HG02763 (cell line): ENCODE measurements around the gene TMEM259.

Source experiments
- ATAC-seq: cut with Tn5 transposase; IDR thresholded peaks from one replicate; pipeline ENCODE4 v1.9.1; 2021; ENCODE audit warnings: mild to moderate bottlenecking, moderate library complexity; ENCODE audit not compliant: unreplicated experiment

TMEM259 gene

DNA sequence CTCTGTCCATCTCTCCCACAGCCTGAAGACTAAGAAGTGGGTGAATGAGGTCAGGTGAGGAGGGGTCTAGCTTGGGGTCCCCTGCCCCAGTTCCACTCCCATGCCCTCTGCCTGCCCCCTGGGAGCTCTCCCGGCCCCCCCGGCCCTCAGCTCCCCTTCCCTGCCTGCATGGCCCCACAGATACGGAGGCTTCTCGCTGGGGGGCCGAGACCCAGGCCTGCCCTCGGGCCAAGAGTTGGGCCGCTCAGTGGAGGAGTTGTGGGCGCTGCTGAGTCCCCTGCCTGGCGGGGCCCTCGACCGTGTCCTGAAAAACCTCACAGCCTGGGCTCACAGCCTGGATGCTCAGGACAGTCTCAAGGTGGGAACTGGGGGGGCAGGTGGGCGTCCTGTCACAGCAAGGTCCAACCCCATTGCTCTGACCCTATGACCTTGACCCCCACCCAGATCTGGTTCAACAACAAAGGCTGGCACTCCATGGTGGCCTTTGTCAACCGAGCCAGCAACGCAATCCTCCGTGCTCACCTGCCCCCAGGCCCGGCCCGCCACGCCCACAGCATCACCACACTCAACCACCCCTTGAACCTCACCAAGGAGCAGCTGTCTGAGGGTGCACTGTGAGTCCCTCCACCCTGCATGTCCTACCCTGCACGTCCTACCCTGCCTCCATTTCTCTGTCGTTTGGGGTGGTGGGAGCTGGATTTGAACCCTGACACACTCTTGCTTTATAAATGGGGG lies 35.1 kb upstream of the TMEM259 start:
- no peak for ATAC-seq

GRCh38 chr19:1055028-1055425 lies 34.1 kb upstream of the TMEM259 start:
- ATAC-seq: no peak

DNA sequence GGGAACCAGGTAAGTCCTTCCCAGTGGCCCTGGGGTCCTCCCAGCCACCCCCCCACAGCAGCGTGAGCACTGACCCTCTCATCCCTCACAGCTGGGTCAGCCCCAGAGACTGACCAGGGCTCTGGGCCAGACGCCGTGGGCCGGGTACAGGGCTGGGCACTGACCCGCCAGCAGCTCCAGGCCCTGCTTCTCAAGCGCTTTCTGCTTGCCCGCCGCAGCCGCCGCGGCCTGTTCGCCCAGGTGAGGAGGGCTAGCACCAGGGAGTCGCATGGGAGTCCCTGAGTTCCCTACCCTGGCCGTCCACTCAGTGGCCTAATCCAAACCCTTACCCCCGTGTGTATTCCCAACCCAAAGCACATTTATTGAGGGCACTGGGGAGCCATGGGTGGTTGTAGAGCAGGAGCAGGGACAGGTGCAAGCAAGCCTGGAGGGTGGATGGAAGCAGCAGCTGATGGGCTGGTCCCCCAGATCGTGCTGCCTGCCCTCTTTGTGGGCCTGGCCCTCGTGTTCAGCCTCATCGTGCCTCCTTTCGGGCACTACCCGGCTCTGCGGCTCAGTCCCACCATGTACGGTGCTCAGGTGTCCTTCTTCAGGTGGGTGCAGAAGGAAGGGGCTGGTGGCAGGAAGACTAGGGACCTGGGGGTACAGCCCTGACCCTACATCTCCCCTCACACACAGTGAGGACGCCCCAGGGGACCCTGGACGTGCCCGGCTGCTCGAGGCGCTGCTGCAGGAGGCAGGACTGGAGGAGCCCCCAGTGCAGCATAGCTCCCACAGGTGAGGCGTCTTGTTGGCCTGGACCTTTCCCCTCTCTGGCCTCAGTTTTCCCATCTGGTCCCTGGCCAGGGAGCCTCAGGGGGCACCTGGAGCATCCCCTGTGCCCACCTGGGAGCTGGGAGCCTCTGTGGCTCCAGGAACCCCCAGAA lies 33.4 kb upstream of the TMEM259 start:
- ATAC-seq: no peak

- no peak for ATAC-seq
Observed at GRCh38 chr19:1053176-1054101, 32.5 kb upstream of the TMEM259 start.

- ATAC-seq: no peak
Observed at GRCh38 chr19:1052349-1052975, 31.5 kb upstream of the TMEM259 start.

GRCh38 chr19:1051791-1052190 lies 30.9 kb upstream of the TMEM259 start:
- no peak for ATAC-seq

GRCh38 chr19:1050989-1051788 lies 30.3 kb upstream of the TMEM259 start:
- no peak for ATAC-seq

- ATAC-seq: no peak
Observed at GRCh38 chr19:1049800-1050199, 28.9 kb upstream of the TMEM259 start.

DNA sequence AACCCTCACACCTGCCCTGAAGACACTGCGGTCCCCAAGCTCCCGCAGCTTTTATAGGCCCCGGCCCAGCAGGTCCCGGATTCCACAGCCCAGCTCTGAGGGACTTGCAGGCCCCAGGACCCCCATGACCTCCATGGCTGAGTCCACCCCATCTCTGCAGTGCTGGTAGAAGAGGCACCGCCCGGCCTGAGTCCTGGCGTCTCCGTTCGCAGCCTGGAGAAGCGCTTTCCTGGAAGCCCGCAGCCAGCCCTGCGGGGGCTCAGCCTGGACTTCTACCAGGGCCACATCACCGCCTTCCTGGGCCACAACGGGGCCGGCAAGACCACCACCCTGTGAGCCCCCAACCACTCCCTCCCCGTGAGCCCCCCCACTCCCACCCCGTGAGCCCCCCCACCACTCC lies 28.2 kb upstream of the TMEM259 start:
- no peak for ATAC-seq

DNA sequence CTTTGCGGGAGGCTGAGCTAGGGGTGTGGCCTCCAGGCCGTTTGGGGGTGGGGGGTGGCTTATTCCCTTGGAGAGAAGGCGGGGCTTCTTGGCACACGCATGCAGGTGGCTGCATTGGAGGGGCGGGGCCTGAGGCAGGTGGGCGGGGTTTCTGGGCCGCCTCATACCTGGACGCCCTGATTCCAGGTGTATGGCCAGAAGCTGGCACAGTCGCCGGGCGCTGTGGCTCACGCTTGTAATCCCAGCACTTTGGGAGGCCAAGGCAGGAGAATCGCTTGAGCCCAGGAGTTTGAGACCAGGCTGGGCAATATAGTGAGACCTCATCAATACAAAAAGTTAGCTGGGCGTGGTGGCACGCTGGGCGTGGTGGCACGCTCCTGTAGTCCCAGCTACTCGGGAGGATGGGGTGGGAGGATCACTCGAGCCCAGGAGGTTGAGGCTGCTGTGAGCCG lies 26.8 kb upstream of the TMEM259 start:
- no peak for ATAC-seq

DNA sequence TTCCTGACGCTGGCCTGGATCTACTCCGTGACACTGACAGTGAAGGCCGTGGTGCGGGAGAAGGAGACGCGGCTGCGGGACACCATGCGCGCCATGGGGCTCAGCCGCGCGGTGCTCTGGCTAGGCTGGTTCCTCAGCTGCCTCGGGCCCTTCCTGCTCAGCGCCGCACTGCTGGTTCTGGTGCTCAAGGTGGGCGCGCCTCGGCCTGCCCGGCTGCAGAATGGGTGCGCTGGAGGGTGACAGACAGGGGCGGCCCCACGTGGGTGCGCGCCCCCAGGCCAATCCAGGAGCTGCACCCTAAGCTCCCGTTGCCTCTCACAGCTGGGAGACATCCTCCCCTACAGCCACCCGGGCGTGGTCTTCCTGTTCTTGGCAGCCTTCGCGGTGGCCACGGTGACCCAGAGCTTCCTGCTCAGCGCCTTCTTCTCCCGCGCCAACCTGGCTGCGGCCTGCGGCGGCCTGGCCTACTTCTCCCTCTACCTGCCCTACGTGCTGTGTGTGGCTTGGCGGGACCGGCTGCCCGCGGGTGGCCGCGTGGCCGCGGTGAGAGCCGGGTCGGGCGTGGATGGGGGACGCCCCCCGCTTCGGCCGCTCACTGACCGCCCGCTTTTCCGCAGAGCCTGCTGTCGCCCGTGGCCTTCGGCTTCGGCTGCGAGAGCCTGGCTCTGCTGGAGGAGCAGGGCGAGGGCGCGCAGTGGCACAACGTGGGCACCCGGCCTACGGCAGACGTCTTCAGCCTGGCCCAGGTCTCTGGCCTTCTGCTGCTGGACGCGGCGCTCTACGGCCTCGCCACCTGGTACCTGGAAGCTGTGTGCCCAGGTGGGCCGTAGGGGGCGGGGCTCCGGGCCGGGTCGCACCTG lies 26.1 kb upstream of the TMEM259 start:
- ATAC-seq: no peak

GRCh38 chr19:1046117-1046626 lies 25.2 kb upstream of the TMEM259 start:
- ATAC-seq: no peak

- no peak for ATAC-seq
Observed at GRCh38 chr19:1045247-1045603, 24.3 kb upstream of the TMEM259 start.

- ATAC-seq: no peak
Observed at GRCh38 chr19:1042689-1043511, 22.0 kb upstream of the TMEM259 start.

DNA sequence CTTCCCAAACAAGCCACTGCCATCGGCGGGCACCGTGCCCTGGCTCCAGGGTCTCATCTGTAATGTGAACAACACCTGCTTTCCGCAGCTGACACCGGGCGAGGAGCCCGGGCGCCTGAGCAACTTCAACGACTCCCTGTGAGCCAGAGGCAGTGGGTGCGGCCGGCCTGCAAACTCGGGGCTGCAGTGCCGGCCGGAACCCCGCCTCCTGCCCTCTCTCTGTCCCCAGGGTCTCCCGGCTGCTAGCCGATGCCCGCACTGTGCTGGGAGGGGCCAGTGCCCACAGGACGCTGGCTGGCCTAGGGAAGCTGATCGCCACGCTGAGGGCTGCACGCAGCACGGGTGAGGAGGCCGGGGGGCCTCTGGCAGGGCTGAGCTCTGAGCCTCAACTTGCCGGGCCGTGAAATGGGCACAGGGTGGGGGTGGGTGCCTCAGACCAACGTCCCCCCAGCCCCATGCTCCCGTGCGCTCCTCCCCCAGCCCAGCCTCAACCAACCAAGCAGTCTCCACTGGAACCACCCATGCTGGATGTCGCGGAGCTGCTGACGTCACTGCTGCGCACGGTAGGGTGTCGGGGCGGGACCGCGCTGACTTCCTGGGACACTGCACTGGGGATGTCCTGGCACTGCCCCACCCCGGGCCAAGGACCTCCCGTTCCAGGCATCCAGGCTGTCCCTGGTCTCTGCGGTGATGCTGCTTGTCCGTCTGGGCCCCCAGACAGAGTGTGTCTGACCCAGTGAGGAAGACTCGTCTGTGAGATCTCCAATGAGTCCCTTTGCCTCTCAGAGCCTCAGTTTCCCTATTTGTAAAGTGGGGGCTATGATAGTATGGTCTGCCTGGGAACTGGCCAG lies 21.1 kb upstream of the TMEM259 start:
- no peak for ATAC-seq

DNA sequence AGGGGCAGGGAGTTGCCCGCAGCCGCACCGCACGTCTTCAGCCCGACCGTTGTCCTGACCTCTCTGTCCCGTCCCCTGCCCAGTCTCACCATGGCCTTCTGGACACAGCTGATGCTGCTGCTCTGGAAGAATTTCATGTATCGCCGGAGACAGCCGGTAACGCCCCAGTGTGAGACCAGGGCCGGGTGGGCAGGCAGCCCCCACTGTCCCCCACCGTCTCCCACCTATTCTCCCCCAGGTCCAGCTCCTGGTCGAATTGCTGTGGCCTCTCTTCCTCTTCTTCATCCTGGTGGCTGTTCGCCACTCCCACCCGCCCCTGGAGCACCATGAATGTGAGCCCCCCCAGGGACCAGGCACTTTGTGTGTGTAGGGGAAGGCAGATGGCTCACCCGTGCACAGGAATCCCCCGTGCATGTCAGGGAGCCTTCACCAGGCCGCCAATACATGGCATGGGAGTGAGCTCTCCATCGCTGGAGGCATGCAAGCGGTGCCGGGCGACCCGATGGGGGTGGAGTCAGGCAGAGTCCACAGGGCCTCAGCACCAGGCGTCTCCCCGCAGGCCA lies 20.4 kb upstream of the TMEM259 start:
- ATAC-seq: no peak
